Fibroblast of lung (primary cell): ENCODE results near the gene EPS8L2. TPM values are rescaled to one million over a fixed set of nuclear protein-coding genes. Genes with fewer than 3 reads are reported as not detected.

Experiments used
- DNase-seq, 2 donors: peaks; one replicate each; pipeline versions ENCODE4 v3.0.0 to v3.0.0-alpha.2; 2010; ENCODE audit warnings: low read depth in 2 of 2
- H2AFZ ChIP-seq: 2 replicates; pipeline ENCODE4 v1.5.1; 2012; ENCODE audit warnings: low read length, control low read depth, inconsistent platforms
- H3K27ac ChIP-seq: 2 replicates; pipeline ENCODE4 v1.5.1; 2011; ENCODE audit warnings: low read length, control low read depth; ENCODE audit not compliant: insufficient read depth
- H3K27me3 ChIP-seq: 2 replicates; pipeline ENCODE4 v1.5.1; 2011; ENCODE audit warnings: mild to moderate bottlenecking, low read length; ENCODE audit not compliant: control insufficient read depth, insufficient read depth
- H3K36me3 ChIP-seq: 2 replicates; pipeline ENCODE4 v1.5.1; 2011; ENCODE audit warnings: low read length; ENCODE audit not compliant: control insufficient read depth, insufficient read depth
- H3K4me1 ChIP-seq: 2 replicates; pipeline ENCODE4 v1.5.1; 2011; ENCODE audit warnings: low read length; ENCODE audit not compliant: control insufficient read depth, insufficient read depth; ENCODE audit errors: extremely low read depth
- H3K4me2 ChIP-seq: 2 replicates; pipeline ENCODE4 v1.5.1; 2011; ENCODE audit warnings: low read length, control low read depth; ENCODE audit not compliant: insufficient read depth; ENCODE audit errors: extremely low read depth
- H3K4me3 ChIP-seq, 4 experiments: fragments of 200-600 bp in 1 of 4; sonication (generic) in 1 of 4; replicated peaks in 1 of 4; 2 replicates each; pipeline ENCODE4 v1.5.1; 2011 to 2016; ENCODE audit warnings: low read length in 4 of 4, low read depth in 3 of 4, mild to moderate bottlenecking in 3 of 4, control low read depth in 2 of 4, inconsistent platforms in 1 of 4, mixed read lengths in 1 of 4; ENCODE audit not compliant: insufficient read depth in 1 of 4; ENCODE audit errors: control extremely low read depth in 1 of 4
- H3K79me2 ChIP-seq: 2 replicates; pipeline ENCODE4 v1.5.1; 2012; ENCODE audit warnings: mild to moderate bottlenecking, low read length, inconsistent platforms; ENCODE audit not compliant: control insufficient read depth, insufficient read depth
- H3K9ac ChIP-seq: 2 replicates; pipeline ENCODE4 v1.5.1; 2011; ENCODE audit warnings: mild to moderate bottlenecking, low read length, control low read depth; ENCODE audit not compliant: insufficient read depth
- H3K9me3 ChIP-seq: 2 replicates; pipeline ENCODE4 v1.5.1; 2012; ENCODE audit warnings: low read depth, low read length; ENCODE audit not compliant: control insufficient read depth, insufficient read depth
- H4K20me1 ChIP-seq: 2 replicates; pipeline ENCODE4 v1.5.1; 2011; ENCODE audit warnings: low read length; ENCODE audit not compliant: control insufficient read depth, insufficient read depth; ENCODE audit errors: extremely low read depth
- EZH2 ChIP-seq: IDR thresholded peaks from 2 replicates; pipeline ENCODE4 v1.5.1; 2012; ENCODE audit warnings: low read length, control low read depth, mild to moderate bottlenecking; ENCODE audit errors: missing control alignments
- polyA plus RNA-seq, 2 donors: library from polyadenylated mRNA; depleted of rRNA in 1 of 2; stranded (reverse) in 1 of 2; unstranded in 1 of 2; fragments of >200 nt; gene quantifications; 2 replicates each; pipeline ENCODE4 v1.2.1, GENCODE V29; 2011 to 2012; ENCODE audit warnings: missing spikeins in 1 of 2
- total RNA-seq: library from RNA; depleted of rRNA; stranded (reverse); fragments of >200 nt; gene quantifications from 2 replicates; pipeline ENCODE4 v1.2.1, GENCODE V29; 2014
- TF ChIP-seq, protein P1 (sequence below), 2 donors: IDR thresholded peaks in 1 of 2; conservative IDR thresholded peaks in 1 of 2; 1 replicate in 1 of 2; 2 replicates in 1 of 2; pipeline ENCODE4 v1.5.1; 2011 to 2012; ENCODE audit warnings: low read length in 2 of 2, control low read depth in 1 of 2, inconsistent platforms in 1 of 2, low read depth in 1 of 2, mild to moderate bottlenecking in 1 of 2

The EPS8L2 gene
- total and polyA plus RNA-seq, 2 donors (not counting 1 experiment from before 2014, with no cell fraction given) = 18.4 to 54.2 TPM

DNA sequence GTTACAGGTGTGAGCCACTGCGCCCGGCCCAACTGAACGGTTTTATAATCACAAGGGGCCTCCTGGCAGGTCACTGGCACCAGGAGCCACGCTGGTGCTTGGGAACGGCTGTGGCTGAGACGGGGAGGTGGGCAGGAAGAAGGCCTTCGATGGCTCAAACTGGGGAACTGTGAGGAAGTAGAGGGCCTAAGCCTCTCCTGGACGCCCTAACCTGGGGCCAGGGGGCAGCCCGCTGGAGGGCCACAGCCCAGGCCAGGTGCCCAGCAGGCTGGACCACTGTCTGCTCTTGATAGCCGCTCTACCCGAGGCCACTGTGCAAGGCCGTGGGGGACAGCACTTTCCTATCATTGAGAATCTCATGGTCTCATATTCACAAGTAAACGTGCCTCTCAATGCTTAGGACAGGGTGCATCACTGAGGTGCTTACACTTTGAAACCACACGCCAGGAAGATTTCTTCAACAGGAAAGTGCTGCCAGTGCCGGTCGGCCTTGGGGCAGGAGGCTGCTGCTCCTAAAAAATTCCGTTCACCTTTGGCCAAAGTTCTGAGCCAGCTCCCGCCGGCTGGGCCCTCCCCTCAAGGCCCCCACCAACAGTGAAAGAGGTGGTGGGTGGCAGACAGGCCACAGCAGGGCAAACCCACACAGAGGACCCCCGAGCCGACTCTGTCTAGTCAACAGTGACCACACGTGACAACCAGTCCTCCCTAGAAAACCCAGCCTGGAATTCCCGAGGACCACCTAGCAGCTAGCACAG is 64.0 kb downstream of the EPS8L2 start:
- Histone ChIP-seq H2AFZ (no peak overlapping the region), H4K20me1 (no peaks in the 10 kb centered on the region), H3K79me2 (peaks cover 38% of the 10 kb centered on the region), H3K27ac (no peak overlapping the region), H3K27me3 (no peaks in the 10 kb centered on the region), H3K4me3 (no peak overlapping the region), H3K4me1 (no peaks in the 10 kb centered on the region), H3K9me3 (no peaks in the 10 kb centered on the region), H3K36me3 (peaks cover 41% of the 10 kb centered on the region), H3K9ac (no peak overlapping the region), H3K4me2 (no peak overlapping the region)
- no peak for DNase-seq
- TF ChIP-seq, protein P1, sequence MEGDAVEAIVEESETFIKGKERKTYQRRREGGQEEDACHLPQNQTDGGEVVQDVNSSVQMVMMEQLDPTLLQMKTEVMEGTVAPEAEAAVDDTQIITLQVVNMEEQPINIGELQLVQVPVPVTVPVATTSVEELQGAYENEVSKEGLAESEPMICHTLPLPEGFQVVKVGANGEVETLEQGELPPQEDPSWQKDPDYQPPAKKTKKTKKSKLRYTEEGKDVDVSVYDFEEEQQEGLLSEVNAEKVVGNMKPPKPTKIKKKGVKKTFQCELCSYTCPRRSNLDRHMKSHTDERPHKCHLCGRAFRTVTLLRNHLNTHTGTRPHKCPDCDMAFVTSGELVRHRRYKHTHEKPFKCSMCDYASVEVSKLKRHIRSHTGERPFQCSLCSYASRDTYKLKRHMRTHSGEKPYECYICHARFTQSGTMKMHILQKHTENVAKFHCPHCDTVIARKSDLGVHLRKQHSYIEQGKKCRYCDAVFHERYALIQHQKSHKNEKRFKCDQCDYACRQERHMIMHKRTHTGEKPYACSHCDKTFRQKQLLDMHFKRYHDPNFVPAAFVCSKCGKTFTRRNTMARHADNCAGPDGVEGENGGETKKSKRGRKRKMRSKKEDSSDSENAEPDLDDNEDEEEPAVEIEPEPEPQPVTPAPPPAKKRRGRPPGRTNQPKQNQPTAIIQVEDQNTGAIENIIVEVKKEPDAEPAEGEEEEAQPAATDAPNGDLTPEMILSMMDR (conservative IDR thresholded peaks at IDR 0.05 in 1 of 2, IDR thresholded peaks at IDR 0.05 in 1 of 2; ENCODE audit: low read depth in 1 of 2, low read length in 2 of 2) = no peak
- no peak for TF ChIP-seq EZH2

DNA sequence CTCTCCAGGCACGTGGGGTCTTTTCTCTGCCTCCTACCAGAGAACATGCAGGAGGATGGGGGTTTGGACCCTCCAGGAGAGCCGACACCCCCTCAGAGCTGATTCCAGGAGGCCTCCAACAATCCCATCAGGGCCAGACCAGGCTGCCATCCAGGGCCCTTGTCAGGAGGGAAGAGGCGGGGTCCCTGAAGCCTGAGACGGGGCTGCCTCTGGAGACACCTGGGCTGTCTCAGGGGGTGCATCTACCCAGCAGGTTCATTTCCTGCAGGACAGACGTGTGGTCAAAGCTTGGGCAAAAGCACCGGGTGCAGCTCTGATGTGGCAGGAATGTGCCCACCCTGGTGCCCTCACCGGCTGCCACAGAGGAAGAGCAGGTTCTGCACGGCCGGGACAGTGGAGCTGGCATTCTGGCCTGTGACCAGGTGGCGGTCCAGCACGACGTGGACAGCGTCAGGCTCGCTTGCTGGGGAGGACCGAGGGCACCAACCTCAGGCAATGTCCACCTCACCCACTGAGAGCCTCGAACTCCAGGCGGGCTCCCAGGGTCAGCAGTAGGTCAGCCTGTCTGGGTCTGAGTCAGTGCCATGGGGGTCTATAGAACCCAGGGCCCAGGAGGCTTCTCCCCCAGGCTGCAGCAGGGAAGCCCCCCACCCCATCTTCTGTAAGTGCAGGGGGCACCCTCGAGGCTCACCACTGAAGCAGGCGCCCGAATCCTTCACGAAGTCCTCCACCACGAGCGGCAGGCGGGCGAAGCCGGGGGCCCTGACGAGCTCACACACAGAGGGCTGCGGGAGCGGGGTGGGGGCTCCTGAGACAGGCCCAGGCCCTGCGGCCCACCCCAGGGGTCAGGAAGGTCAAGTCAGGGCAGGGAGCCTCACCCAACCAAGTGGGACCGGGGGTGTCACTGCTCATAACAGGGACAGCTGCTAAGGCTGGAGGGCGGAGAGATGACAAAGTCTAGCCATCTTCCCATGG is 64.9 kb downstream of the EPS8L2 start:
- Histone ChIP-seq H3K36me3 (peaks cover 39% of the 10 kb centered on the region), H3K4me1 (no peaks in the 10 kb centered on the region), H3K27ac (no peak overlapping the region), H3K4me2 (no peak overlapping the region), H3K4me3 (no peak overlapping the region), H3K9me3 (no peaks in the 10 kb centered on the region), H2AFZ (no peak overlapping the region), H3K79me2 (peaks cover 46% of the 10 kb centered on the region), H3K27me3 (no peaks in the 10 kb centered on the region), H4K20me1 (no peaks in the 10 kb centered on the region), H3K9ac (no peak overlapping the region)
- no peak for TF ChIP-seq EZH2
- TF ChIP-seq, protein P1 (conservative IDR thresholded peaks at IDR 0.05 in 1 of 2, IDR thresholded peaks at IDR 0.05 in 1 of 2; ENCODE audit: low read depth in 1 of 2, low read length in 2 of 2) = no peak
- no peak for DNase-seq

DNA sequence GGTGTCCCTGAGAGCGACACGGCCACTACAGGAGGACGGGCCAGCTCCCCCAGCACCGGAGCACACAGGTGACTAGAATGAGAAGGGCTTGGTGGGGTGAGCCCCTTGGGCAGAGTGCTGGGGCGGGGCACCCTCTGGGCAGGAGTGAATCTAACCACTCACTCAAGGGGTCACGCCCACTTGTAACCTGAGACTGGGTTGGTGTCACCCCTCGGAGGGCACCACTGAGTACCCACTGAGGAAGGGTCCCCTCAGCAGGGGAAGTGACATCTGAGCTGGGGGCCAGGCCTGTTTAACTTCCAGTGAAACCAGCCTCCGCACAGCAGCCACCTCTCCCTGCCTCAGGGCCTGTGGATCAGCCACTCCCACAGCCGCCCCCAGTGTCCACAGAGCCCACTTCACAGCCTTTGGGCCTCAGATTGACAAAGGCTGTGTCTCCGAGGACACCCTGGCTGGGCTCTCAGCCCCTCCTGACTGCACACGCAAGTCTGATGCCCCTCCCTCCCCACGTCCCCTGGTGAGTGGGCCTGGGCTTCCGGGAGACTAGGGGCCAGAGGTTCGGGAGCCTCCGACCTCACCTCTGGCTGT is 65.7 kb downstream of the EPS8L2 start:
- peaks cover 54% of the 10 kb centered on the region for H3K79me2 ChIP-seq
- H3K27ac ChIP-seq = no peak overlapping the region
- H3K4me2 ChIP-seq = no peak overlapping the region
- no peak for DNase-seq
- peaks cover 33% of the 10 kb centered on the region for H3K36me3 ChIP-seq
- no peaks in the 10 kb centered on the region for H3K4me1 ChIP-seq
- H3K4me3 ChIP-seq = no peak overlapping the region
- no peak overlapping the region for H2AFZ ChIP-seq
- no peaks in the 10 kb centered on the region for H3K9me3 ChIP-seq
- H4K20me1 ChIP-seq = no peaks in the 10 kb centered on the region
- TF ChIP-seq, protein P1 (conservative IDR thresholded peaks at IDR 0.05 in 1 of 2, IDR thresholded peaks at IDR 0.05 in 1 of 2; ENCODE audit: low read depth in 1 of 2, low read length in 2 of 2) = no peak
- no peak for TF ChIP-seq EZH2
- no peak overlapping the region for H3K9ac ChIP-seq
- H3K27me3 ChIP-seq = no peaks in the 10 kb centered on the region
